ENCODE measurements around the gene TBC1D32.

- no peak for TF ChIP-seq POLR2A (IDR thresholded peaks at IDR 0.05)
- no peak for TF ChIP-seq POLR2AphosphoS5 (IDR thresholded peaks at IDR 0.05)
- no peak for TF ChIP-seq CTCF (IDR thresholded peaks at IDR 0.05)
These were observed 175.4 kb downstream of the TBC1D32 start for GRCh38 chr6:121158891-121159290.
